GM06990 (cell line): ENCODE measurements around the gene RUFY2.

Source experiments
- DNase-seq: peaks from one replicate; pipeline ENCODE4 v3.0.0-alpha.2; 2011; ENCODE audit not compliant: insufficient read length; ENCODE audit errors: extremely low read depth
- H3K27me3 ChIP-seq: replicated peaks from 2 replicates; pipeline ENCODE4 v1.6.0; 2011; ENCODE audit warnings: low read length; ENCODE audit not compliant: control insufficient read depth, insufficient read depth
- H3K36me3 ChIP-seq: 2 replicates; pipeline ENCODE4 v1.5.1; 2011; ENCODE audit warnings: low read length; ENCODE audit not compliant: control insufficient read depth, insufficient read depth
- H3K4me3 ChIP-seq: replicated peaks from 2 replicates; pipeline ENCODE4 v1.5.1; 2011; ENCODE audit warnings: low read depth, mild to moderate bottlenecking, control low read depth, low read length
- CTCF ChIP-seq: IDR thresholded peaks from 2 replicates; pipeline ENCODE4 v1.5.1; 2011; ENCODE audit warnings: low read length, control low read depth, mild to moderate bottlenecking, inconsistent platforms; ENCODE audit not compliant: insufficient read depth, poor library complexity, severe bottlenecking

The RUFY2 gene

DNA sequence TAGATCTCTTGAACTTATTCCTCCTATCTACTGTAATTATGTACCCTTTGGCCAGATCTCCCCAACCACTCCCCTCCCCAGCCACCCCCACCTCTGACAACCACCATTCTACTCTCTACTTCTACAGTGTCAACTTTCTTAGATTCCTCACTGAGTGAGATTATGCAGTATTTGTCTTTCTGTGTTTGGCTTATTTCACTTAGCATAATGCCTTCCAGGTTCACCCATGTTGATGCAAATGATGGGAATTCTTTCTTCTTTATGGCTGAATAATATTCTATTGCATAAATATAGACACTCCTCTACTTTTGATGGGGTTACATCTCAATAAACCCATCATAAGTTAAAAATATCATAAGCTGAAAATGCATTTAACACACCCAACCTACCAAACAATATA, 96.5 kb downstream of the RUFY2 start:
- DNase-seq = no peak

GRCh38 chr10:68305854-68306253, 101.2 kb downstream of the RUFY2 start:
- TF ChIP-seq CTCF = no peak
- DNase-seq = no peak

More for the DNA sequence above, 96.5 kb downstream of the RUFY2 start:
- no peak for TF ChIP-seq CTCF
- no peaks in the 10 kb centered on the region for H3K27me3 ChIP-seq
- H3K36me3 ChIP-seq = no peaks in the 10 kb centered on the region
- H3K4me3 ChIP-seq = no peak overlapping the region

GRCh38 chr10:68303849-68304412, 103.1 kb downstream of the RUFY2 start:
- no peak for DNase-seq
- Histone ChIP-seq H3K36me3 (no peaks in the 10 kb centered on the region), H3K4me3 (no peak overlapping the region), H3K27me3 (no peaks in the 10 kb centered on the region)
- TF ChIP-seq CTCF = no peak

More at GRCh38 chr10:68305854-68306253, 101.2 kb downstream of the RUFY2 start:
- Histone ChIP-seq H3K36me3 (no peaks in the 10 kb centered on the region), H3K4me3 (no peak overlapping the region), H3K27me3 (no peaks in the 10 kb centered on the region)

- Histone ChIP-seq H3K36me3 (no peaks in the 10 kb centered on the region), H3K27me3 (no peaks in the 10 kb centered on the region), H3K4me3 (no peak overlapping the region)
- no peak for TF ChIP-seq CTCF
- DNase-seq = no peak
Measured at GRCh38 chr10:68302871-68303270, 104.2 kb downstream of the RUFY2 start.

DNA sequence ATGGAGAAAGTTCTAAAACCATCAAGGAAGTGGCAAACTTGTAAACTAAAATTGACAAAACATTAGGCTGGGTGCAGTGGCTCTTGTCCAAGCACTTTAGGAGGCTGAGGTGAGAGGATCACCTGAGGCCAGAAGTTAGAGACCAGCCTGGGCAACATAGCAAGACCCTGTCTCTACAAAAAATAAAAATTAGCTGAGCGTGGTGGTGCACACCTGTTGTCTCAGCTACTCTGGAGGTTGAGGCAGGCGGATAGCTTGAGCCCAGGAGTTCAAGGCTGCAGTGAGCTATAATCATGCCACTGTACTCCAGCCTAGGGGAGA, 104.6 kb downstream of the RUFY2 start:
- DNase-seq = no peak
- Histone ChIP-seq H3K27me3 (no peaks in the 10 kb centered on the region), H3K4me3 (no peak overlapping the region), H3K36me3 (no peaks in the 10 kb centered on the region)
- no peak for TF ChIP-seq CTCF
